Measurements from ENCODE around the gene TSPAN9.

The TSPAN9 gene

GRCh38 chr12:3225154-3225795, 148.1 kb downstream of the TSPAN9 start:
- peak; percentile 76 for DNase-seq (ENCODE audit: low read depth)

GRCh38 chr12:3225796-3226180, 148.6 kb downstream of the TSPAN9 start:
- DNase-seq (ENCODE audit: low read depth): peak; percentile 11

- DNase-seq (ENCODE audit: low read depth): no peak
Measured at GRCh38 chr12:3226264-3226663, 149.1 kb downstream of the TSPAN9 start.

GRCh38 chr12:3227076-3227975, 150.1 kb downstream of the TSPAN9 start:
- no peak for DNase-seq (ENCODE audit: low read depth)

- no peak for DNase-seq (ENCODE audit: low read depth)
Measured at GRCh38 chr12:3228552-3228951, 151.4 kb downstream of the TSPAN9 start.

GRCh38 chr12:3229577-3229976, 152.4 kb downstream of the TSPAN9 start:
- DNase-seq (ENCODE audit: low read depth): no peak

GRCh38 chr12:3230758-3231375, 153.7 kb downstream of the TSPAN9 start:
- DNase-seq (ENCODE audit: low read depth): no peak

GRCh38 chr12:3231399-3231876, 154.3 kb downstream of the TSPAN9 start:
- DNase-seq (ENCODE audit: low read depth): no peak

- DNase-seq (ENCODE audit: low read depth): no peak
Measured at GRCh38 chr12:3233797-3234196, 156.6 kb downstream of the TSPAN9 start.

GRCh38 chr12:3236345-3237187, 159.4 kb downstream of the TSPAN9 start:
- peak; percentile 75 for DNase-seq (ENCODE audit: low read depth)

GRCh38 chr12:3238196-3238595, 161.0 kb downstream of the TSPAN9 start:
- DNase-seq (ENCODE audit: low read depth): no peak

GRCh38 chr12:3241621-3242020, 164.4 kb downstream of the TSPAN9 start:
- no peak for DNase-seq (ENCODE audit: low read depth)

- DNase-seq (ENCODE audit: low read depth): no peak
Measured at GRCh38 chr12:3242199-3242863, 165.2 kb downstream of the TSPAN9 start.

GRCh38 chr12:3243376-3244084, 166.4 kb downstream of the TSPAN9 start:
- no peak for DNase-seq (ENCODE audit: low read depth)

GRCh38 chr12:3244219-3244750, 167.1 kb downstream of the TSPAN9 start:
- no peak for DNase-seq (ENCODE audit: low read depth)

- no peak for DNase-seq (ENCODE audit: low read depth)
Measured at GRCh38 chr12:3246253-3246652, 169.1 kb downstream of the TSPAN9 start.

- no peak for DNase-seq (ENCODE audit: low read depth)
Measured at GRCh38 chr12:3247077-3247476, 169.9 kb downstream of the TSPAN9 start.

GRCh38 chr12:3247629-3248161, 170.5 kb downstream of the TSPAN9 start:
- no peak for DNase-seq (ENCODE audit: low read depth)

- DNase-seq (ENCODE audit: low read depth): peak; percentile 14
Measured at GRCh38 chr12:3249081-3249800, 172.1 kb downstream of the TSPAN9 start.
